GM19025 (cell line): ENCODE results near the gene ZMPSTE24.

Source experiments
- ATAC-seq: cut with Tn5 transposase; IDR thresholded peaks from one replicate; pipeline ENCODE4 v1.9.1; 2021; ENCODE audit warnings: mild to moderate bottlenecking, low read depth, moderate library complexity; ENCODE audit not compliant: unreplicated experiment

The ZMPSTE24 gene

GRCh38 chr1:40302475-40302874, 44.4 kb downstream of the ZMPSTE24 start:
- ATAC-seq = no peak

GRCh38 chr1:40303051-40303771, 45.2 kb downstream of the ZMPSTE24 start:
- ATAC-seq = no peak

GRCh38 chr1:40303790-40304189, 45.8 kb downstream of the ZMPSTE24 start:
- no peak for ATAC-seq

DNA sequence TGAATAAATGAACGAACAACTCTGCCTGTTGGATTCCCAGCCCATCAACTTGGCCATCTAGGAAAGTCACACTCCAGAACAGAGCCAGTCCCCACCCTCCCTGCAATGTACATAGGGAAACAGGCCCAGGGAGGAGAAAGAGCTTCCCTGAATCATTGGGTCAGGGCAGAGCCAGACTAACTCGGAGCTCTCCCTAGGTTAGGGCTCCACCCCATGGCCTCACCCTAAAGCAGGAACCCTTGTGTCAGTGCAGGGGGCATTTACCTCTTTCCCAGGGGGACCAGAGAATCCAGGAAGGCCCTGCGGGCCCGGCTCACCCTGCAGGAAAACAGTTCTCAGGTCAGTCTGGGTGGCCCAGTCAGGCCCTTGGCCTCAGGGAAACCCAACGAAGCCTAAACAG, 47.4 kb downstream of the ZMPSTE24 start:
- no peak for ATAC-seq

- ATAC-seq = no peak
Observed at GRCh38 chr1:40305871-40306270, 47.8 kb downstream of the ZMPSTE24 start.

DNA sequence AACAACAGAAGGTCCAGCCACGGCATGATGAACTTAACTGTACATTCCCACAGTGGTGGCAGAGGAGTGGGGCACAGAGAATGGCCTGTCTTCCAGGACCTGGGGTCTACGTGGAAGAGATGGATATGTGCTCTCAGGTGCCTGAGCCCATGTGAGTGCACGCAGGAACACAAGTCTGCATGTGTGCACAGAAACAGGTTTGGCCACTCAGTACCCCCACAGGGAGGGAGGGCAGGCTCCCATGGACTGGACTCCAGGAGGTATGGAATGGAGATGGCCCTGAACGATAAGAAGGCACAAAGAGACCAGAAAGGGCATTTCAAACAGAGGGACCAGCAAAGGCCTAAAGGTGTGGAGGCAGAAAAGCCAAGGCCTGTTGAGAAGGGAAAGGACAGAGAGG, 48.3 kb downstream of the ZMPSTE24 start:
- ATAC-seq = no peak

- ATAC-seq = no peak
Observed at GRCh38 chr1:40307186-40307585, 49.1 kb downstream of the ZMPSTE24 start.

DNA sequence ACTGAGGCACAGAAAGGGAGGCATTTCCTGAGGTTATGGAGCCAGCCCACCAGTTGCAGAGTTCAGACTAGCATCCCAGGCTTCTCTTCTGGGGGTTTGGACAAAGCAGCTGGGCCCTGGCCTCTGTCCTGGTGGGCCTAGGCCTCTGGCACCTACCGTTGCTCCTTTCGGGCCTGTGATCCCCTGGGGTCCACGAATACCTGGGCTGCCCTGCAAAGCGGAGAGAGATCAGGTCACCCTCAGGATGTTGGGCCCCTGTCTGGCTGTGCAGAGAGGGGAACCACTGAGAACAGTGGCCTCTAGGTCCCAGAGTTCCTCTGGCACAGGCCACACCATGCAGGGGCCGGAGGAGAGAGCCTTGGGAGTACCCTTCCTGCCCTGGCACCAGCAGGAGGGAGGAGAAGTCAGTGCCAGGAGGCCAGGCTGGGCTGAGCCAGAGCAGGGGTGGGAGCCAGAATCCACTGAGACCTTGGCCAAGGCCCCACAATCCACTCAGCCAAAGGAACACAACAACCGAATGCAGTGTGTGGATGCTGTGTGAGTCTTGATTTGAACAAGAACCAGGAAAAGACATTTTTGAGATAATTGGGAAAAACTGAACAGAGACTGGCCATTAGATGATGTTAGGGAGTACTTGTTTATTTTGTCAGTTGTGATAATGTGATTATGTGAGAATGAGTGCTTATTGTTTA, 50.1 kb downstream of the ZMPSTE24 start:
- ATAC-seq = no peak

- no peak for ATAC-seq
Observed at GRCh38 chr1:40309374-40310128, 51.5 kb downstream of the ZMPSTE24 start.

GRCh38 chr1:40310129-40310461, 52.1 kb downstream of the ZMPSTE24 start:
- ATAC-seq = no peak

GRCh38 chr1:40310983-40311642, 53.1 kb downstream of the ZMPSTE24 start:
- no peak for ATAC-seq

DNA sequence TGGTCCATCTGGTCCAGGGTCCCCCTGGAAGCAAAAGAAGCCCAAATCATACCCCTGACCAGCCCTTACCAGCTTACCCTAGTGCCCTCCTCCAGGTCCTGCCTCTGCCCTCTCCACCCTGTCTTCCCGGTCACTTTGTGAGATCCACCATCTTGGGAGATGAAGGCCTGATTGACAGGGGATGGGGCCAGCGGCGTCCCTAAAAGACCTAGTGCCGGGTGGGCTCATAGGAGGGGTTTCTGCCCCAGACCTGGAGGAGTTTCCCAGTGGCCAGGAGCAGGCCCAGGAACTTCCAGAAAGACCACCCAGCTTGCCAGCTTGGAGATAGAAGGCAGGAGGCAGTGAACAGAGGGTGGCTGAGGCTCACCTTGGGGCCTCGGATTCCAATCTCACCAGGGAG, 53.7 kb downstream of the ZMPSTE24 start:
- no peak for ATAC-seq

- ATAC-seq = no peak
Observed at GRCh38 chr1:40312238-40313205, 54.5 kb downstream of the ZMPSTE24 start.

DNA sequence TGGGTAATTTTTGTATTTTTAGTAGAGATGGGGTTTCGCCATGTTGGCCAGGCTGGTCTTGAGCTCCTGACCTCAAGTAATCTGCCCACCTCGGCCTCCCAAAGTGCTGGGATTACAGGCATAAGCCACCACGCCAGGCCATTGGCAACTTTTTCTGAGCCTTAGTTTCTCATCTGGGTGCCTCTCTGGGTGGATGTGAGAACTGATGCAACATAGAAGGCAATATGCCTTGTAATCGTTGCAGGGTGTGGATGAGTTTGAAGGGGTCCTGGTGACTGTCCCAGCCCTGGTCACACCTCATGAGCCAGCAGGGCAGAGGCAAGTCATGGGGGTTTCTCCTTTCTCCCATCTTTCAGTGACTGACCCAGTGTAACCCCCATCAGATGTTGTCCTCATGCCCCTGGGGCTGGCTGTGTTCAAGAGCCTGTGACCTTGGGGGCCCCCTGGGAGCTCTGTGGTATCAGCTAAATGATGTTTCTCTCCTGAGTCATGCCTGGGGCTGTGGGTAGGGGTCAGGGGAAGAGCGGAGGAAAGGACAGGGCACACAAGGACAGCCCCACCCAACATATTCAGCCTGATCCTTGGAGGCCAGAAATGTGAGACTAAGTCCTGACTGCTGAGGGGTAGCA, 55.4 kb downstream of the ZMPSTE24 start:
- ATAC-seq = no peak

- ATAC-seq = no peak
Observed at GRCh38 chr1:40313958-40314720, 56.1 kb downstream of the ZMPSTE24 start.

DNA sequence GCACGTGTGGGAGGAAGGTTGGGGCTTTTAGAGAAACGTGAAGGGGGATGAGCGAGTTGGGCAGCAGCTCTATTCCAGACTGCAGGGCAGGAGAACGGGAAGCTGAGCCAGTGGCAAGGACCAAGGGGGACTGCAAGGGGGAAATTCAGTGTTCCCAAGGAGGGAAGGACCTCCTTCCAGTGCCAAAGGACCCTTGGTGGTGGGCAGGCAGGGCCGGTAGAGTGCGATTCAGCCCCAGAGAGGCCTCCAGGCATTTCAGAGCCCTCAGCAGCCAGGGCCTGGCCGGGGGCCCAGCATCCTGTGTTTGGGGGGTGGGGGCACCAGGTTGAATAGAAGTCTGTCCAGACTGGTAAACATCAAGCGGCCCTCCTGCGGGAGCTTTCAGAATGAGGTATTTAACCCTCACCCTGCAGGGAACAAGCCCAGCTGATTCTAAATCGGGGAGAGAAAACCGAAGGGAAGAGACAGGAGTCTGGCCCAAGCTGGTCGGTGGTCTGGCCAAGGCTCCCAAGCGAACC, 56.7 kb downstream of the ZMPSTE24 start:
- no peak for ATAC-seq

- ATAC-seq = no peak
Observed at GRCh38 chr1:40315239-40315794, 57.3 kb downstream of the ZMPSTE24 start.
